SW 1271 (cell line): Measurements from ENCODE around the gene VSTM1.
A peak's percentile ranks its signal among the peaks of the same experiment; 100 is the strongest.
"Not testable (repeated sequence)": the region's sequence is repeated elsewhere in the genome, so short reads cannot be mapped to it uniquely, and the experiment has no call there.

Source experiments
- DNase-seq, 2 experiments: peaks; one replicate each; lab custom pipeline; 2025; lab: John Stamatoyannopoulos, UW

The VSTM1 gene

GRCh38 chr19:54073829-54074228 is 10.1 kb upstream of the VSTM1 start:
- no peak for DNase-seq

- DNase-seq: no peak
Measured at GRCh38 chr19:54069470-54069869, 5.8 kb upstream of the VSTM1 start.

DNA sequence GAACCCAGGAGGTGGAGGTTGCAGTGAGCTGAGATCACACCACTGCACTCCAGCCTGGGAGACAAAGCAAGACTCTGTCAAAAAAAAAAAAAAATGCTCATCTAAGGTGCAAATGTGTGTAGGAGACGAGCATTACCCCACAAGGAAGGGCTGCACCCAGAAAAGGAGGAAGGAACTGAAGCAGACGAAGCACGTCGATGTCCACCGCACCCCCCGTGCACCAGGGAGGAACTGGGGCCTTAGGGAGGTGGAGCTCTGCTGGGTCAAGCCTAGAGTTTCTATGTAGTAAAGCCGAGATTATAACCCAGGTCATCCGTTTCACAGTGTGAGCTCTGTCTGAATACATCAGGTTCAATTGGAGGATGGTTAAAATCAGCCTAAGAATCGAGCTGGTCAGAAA is 1.1 kb downstream of the VSTM1 start:
- DNase-seq: no peak

GRCh38 chr19:54047616-54048015 is 16.1 kb downstream of the VSTM1 start:
- no peak for DNase-seq

DNA sequence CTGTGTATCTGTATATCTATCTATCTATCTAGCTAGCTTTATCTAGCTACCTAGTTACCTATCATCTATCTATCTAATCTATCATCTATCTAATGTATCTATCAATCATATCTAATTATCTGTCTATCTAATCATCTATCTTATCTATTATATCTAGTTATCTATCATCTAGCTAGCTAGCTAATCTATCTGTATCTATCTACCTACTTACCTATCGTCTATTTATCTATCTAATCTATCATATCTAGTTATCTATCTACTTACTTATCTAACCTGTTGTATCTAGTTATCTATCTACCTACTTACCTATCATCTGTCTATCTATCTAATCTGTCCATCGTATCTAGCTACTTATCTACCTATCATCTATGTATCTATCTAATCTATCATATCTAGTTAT is 17.9 kb downstream of the VSTM1 start:
- no peak for DNase-seq

GRCh38 chr19:54042989-54043388 is 20.7 kb downstream of the VSTM1 start:
- DNase-seq: no peak

DNA sequence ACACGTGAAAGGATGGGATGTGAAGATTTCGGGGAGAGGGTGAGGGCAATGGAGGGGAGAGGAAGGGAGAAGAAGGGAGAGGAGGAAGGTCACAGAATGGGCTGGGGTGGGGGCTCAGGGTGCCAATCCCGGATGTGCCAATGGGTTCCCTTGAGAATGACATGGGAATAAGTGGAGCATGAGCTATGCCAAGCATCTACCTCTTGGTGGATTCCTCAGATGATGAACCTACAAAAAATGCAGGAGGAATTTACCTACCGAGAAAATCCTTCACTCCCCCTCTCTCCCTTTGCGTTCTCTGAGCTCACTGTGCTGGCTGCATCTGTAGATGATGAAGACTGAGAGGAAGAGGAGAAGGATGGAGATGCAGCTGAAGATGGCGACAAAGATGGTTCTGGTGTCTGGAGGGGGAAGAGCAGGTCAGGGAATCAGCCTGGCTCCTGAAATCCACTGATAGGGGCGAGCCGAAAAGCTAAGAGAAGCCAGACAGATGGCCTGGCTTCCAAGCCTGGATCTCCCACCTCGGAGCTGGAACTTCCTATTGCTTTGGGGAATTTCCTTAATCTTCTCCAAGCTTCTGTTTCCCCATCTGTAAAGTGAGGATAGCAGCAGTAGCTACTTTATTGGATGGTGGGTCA is 21.6 kb downstream of the VSTM1 start:
- peak; percentile 27 to 36 for DNase-seq

DNA sequence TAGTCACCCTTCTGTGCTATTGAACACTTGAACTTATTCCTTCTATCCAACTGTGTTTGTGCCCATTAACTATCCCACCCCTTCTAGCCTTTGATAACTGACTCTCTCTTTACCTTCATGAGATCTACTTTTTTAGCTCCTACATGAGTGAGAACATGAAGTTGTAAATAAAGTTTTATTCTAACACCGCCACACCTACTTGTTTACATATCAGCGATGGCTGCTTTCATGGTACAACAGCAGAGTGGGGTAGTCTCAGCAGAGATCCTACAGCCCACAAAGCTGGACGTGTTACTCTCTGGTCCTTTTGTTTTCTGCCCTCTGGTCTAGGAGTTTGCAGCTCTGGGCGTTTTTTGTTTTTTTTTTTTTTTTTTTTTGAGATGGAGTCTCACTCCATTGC is 23.7 kb downstream of the VSTM1 start:
- DNase-seq: no peak

GRCh38 chr19:54036542-54036941 is 27.2 kb downstream of the VSTM1 start:
- not testable (repeated sequence) for DNase-seq

DNA sequence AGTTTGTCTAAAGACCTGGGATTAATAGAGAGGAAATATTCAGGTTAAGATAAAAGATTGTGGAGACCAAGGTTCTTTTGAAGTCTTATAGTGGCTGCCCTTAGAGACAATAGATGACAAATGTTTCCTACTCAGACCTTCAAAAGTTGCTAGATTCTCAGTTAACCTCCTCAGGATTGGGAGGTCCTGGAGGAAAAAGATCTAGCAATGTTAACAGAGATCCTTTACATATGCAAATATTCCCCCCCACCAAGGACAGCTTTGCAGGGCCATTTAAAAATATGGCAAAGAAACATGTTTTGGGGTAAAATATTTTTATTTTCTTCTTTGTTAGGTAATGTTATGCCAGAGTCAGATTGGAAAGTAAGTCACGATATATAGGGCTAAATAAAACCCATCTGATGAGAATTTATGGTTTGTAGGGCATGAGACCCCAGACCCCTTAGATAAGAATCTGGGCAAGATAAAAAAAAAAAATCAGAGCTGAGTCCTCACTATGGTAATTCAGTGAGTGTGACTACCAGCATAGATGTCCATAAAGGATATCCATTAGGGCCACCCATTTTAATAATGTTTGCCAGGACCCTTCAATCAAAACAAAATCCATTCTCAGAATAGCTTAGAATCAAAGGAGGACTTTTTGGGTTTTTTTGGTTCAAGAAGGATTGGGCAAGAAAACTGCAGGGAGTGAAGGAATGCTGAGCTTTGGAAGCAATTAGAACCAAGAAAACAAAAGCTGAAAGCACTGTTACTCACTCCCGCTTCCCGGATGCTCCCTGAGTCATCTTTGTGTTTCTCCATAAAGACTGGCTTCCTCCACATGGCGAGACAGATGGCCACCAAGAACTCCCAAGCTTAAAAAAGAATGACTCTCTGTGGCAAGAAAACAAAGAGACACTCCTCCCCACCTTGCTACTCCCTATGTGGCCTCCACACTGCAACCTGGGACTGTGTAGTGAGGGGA is 28.2 kb downstream of the VSTM1 start:
- peak; percentile 54 to 88 for DNase-seq

- peak in 1 of 2 experiments; percentile 18 for DNase-seq
Measured at GRCh38 chr19:54030895-54031586, 32.7 kb downstream of the VSTM1 start.

DNA sequence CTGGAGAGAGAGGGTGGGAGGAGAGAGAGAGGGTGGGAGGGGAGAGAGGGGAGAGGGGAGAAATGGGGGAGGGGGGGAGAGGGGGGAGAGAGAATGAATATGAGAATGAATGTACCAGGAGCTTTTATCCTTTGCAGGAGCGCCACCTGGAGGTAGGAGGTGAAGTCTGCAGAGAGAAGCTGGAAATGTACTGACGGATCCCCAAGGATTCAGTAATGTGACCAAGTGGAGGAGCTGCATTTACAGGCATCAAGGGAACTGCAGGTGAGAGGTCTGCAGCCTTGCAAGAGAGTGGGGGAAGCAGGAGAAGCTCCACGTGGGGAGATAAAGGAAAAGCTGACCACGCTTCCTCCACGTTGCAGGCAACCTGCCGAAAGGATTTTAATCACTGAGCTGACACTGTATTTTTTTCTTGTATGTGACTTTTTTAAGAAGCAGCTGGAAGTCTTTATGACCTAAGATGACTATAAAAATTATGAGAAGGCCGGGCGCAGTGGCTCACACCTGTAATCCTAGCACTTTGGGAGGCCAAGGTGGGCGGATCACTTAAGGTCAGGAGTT is 33.7 kb downstream of the VSTM1 start:
- DNase-seq: peak in 1 of 2 experiments; percentile 59

DNA sequence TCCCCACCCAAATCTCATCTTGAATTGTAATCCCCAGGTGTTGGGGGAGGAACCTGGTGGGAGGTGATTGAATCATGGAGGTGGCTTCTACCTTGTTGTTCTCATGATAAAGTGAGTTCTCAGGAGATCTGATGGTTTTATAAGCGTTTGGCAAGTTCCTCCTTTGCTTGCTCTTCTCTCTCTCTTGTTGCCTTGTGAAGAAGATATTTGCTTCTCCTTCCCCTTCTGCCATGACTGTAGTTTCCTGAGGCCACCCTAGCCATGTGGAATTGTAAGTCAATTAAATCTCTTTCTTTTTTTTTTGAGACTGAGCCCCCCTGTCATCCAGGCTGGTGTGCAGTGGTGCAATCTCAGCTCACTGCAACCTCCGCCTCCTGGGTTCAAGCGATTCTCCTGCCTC is 34.4 kb downstream of the VSTM1 start:
- DNase-seq: no peak

DNA sequence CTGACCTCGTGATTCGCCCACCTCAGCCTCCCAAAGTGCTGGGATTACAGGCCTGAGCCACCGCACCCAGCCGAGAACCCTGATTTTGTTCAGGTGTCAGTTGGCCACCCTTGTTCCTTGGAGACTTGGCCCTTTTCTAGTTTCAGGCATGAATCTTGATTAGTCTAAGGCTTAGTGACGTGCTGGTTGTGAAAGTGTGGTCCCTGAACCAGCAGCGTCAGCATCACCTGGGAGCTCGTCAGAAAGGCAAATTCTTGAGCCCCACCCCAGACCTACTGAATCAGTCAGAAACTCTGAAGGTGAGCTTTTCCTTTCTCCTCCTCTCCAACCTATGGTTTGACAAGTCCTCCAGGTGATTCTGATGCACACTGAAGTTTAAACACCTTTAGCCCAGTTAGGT is 37.0 kb downstream of the VSTM1 start:
- no peak for DNase-seq

DNA sequence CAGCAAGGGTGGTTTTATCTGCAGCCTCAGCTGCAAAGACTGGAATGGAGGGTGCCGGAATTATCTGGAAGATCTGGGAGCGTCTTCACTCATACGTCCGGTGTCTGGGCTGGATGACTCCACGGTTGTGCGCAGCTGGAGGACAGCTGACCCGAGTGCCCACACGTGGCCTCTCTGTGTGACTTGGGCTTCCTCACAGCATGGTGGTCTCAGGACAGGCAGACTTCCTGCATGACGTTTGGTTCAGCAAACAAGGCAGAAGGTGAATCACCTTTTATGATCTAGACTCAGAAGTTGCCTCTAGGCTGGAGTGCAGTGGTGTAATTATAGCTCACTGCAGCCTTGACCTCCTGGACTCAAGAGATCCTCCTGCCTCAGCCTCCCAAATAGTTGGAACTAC is 39.0 kb downstream of the VSTM1 start:
- no peak for DNase-seq

- no peak for DNase-seq
Measured at GRCh38 chr19:54023191-54023590, 40.5 kb downstream of the VSTM1 start.

GRCh38 chr19:54021932-54022331 is 41.8 kb downstream of the VSTM1 start:
- no peak for DNase-seq

DNA sequence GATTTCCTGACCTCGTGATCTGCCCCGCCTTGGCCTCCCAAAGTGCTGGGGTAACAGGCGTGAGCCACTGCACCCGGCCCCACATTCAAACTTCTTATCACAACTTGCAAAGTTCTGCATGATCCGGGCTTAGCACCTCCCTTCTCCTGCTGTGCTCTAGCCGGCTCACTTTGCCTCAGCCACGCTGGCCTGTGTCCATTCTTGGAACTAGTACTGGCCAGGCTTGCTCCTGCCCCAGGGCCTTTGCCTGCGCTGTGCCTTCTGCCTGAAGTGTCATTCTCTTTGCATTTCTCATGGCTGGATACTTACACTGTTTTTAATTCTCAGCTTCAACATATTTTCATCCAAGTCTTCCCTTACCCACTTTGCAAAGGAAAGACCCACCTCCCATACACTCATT is 42.3 kb downstream of the VSTM1 start:
- no peak for DNase-seq

DNA sequence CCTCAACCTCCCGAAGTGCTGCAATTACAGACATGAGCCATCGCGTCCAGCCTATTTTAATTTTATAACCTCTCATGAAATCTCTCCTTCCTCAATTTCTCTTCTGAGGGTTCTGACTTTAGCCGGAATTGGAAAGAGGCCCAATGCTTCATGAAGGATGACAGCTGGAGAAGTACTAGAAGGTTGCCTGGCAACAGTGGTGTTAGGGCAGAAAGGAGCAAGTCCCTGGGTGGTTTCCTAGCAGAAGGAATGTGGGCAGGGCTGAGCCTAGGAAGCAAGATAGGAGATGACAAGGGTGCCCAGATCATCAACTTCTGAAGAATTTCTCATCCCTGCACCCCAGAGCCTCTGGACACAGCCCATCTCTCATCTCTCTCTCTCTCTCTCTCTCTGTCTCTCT is 46.4 kb downstream of the VSTM1 start:
- DNase-seq: peak in 1 of 2 experiments; percentile 22

GRCh38 chr19:54014920-54015560 is 48.7 kb downstream of the VSTM1 start:
- DNase-seq: no peak

DNA sequence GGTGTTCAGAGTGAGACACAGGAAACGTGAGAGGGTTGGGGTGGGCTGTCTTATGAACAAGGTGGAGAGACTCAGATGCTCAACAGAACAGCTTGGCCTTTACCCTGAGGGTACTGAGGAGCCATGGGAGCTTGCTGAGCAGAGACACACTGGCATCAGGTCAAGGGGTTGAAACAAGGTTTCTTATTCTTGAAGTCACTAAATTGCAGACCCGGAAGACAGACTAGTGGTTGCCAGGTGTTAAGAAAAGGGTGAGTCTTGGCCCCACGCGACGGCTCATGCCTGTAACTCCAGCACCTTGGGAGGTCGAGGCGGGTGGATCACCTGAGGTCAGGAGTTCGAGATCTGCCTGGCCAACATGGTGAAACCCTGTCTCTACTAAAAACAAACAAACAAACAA is 49.8 kb downstream of the VSTM1 start:
- DNase-seq: no peak
